ENCODE data around the gene KCNJ15. TPM values are rescaled to one million over a fixed set of nuclear protein-coding genes. Genes with fewer than 3 reads are reported as not detected.

Gene KCNJ15
- total RNA-seq, 2 donors from 2014 or later: not detected

DNA sequence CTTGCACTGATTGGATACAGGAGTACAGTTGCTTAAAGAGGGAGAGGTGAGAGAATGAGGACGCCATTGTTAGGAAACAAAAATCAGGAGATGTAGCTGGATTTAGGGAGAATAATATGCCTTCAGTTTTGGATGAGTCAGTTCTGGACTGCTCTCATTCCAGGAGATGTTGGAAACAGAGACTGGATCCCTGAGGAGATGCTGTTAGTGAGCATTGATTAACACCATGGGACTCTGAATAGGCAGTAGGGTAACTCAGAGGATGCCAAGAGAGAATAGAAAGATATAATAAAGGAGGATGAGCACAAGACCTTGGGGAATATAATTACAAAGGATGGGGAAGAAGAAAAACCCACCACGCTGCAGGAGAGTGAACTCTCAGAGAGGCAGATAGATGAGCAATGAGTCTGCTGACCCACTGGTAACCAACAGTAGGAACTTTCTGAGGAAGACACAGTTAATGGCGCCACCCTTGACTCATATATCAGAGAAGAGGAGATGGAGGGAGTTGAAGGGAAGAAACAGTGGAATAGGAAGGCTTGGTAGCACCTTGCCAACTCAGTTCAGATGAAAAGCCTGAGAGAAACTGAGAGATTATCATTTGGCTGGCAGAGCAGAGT is 10.5 kb downstream of the KCNJ15 start:
- no peaks in the 10 kb centered on the region for H3K9me3 ChIP-seq (ENCODE audit: control insufficient read depth, low read length)
- Mint-ChIP-seq H3K9me3 (no peaks in the 10 kb centered on the region), H3K27me3 (ENCODE audit: insufficient read depth) (peaks cover 2% of the 10 kb centered on the region), H3K36me3 (ENCODE audit: low read depth) (no peaks in the 10 kb centered on the region), H3K4me1 (peaks cover 15% of the 10 kb centered on the region), H3K27ac (no peak overlapping the region), H3K4me3 (no peak overlapping the region)
- peaks cover 6% of the 10 kb centered on the region for H3K4me1 ChIP-seq (ENCODE audit: control insufficient read depth, insufficient read depth, low read length)
- 91 to 94% methylated on average over 3 of the region's 3 CpGs for WGBS, 2 experiments (ENCODE audit: insufficient coverage in 1 of 2, insufficient read length in 1 of 2)
- H3K27me3 ChIP-seq (ENCODE audit: control insufficient read depth, insufficient read depth, low read length, poor library complexity, severe bottlenecking): no peaks in the 10 kb centered on the region
- TF ChIP-seq CTCF (conservative IDR thresholded peaks at IDR 0.05): no peak
- no peak overlapping the region for H3K4me3 ChIP-seq (ENCODE audit: low read length)
- no peaks in the 10 kb centered on the region for H3K36me3 ChIP-seq (ENCODE audit: control insufficient read depth, insufficient read depth, low read length)
- no peak overlapping the region for H3K9ac ChIP-seq (ENCODE audit: extremely low read depth, low read length, poor library complexity, severe bottlenecking)
- DNase-seq: no peak
- no peak overlapping the region for H3K27ac ChIP-seq (ENCODE audit: low read depth, low read length)

DNA sequence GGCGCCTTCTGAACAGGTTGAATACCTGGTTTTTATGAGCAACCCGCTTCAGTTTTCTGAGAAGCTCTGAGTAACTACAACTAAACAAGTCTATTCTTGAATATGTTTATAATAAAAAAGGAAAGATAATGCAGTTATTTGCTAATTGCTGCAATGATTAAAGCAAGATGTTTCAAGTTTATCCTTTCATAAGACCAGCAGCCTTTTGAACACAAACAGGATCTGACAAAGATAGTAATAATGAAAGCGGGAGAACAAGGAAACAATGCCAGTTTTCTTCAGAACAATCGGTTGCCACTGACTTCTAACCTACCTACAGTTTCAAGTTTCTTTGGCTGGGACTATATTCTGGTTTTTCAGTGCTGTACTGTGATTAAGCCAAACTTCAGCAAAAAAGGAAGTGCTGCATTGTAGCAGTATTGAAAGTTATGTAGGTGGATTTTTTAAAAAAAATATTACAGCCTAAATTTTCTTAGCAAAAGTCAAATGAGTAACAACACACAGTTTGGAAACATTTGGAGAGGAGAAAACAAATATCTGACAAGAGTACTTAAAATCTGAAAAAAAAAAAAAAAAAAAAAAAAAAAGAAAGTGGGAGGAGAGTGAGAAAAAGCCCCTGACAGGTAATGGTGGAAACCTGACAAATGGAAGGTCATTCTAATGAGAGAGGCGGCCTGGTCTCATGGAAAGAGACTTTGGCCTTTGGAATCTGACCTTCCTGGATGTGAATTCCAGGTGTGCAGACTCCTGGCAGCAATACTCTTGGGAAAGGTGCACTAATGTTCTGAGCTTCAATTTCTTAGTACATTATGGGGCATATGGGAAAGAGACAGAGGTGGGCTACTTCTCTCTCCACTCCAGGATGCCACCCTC is 11.4 kb downstream of the KCNJ15 start:
- H3K4me1 Mint-ChIP-seq: peaks cover 15% of the 10 kb centered on the region
- Histone ChIP-seq H3K27ac (ENCODE audit: low read depth, low read length) (no peak overlapping the region), H3K27me3 (ENCODE audit: control insufficient read depth, insufficient read depth, low read length, poor library complexity, severe bottlenecking) (no peaks in the 10 kb centered on the region), H3K9me3 (ENCODE audit: control insufficient read depth, low read length) (no peaks in the 10 kb centered on the region), H3K9ac (ENCODE audit: extremely low read depth, low read length, poor library complexity, severe bottlenecking) (no peak overlapping the region), H3K4me3 (ENCODE audit: low read length) (no peak overlapping the region), H3K36me3 (ENCODE audit: control insufficient read depth, insufficient read depth, low read length) (no peaks in the 10 kb centered on the region), H3K4me1 (ENCODE audit: control insufficient read depth, insufficient read depth, low read length) (peaks cover 6% of the 10 kb centered on the region)
- H3K27me3 Mint-ChIP-seq (ENCODE audit: insufficient read depth): peaks cover 2% of the 10 kb centered on the region
- DNase-seq: no peak
- H3K9me3 Mint-ChIP-seq: no peaks in the 10 kb centered on the region
- WGBS, 2 experiments (ENCODE audit: insufficient coverage in 1 of 2, insufficient read length in 1 of 2): 90 to 100% methylated on average over 1 to 5 of the region's 5 CpGs
- H3K36me3 Mint-ChIP-seq (ENCODE audit: low read depth): no peaks in the 10 kb centered on the region
- no peak overlapping the region for H3K4me3 Mint-ChIP-seq
- H3K27ac Mint-ChIP-seq: no peak overlapping the region
- no peak for TF ChIP-seq CTCF (conservative IDR thresholded peaks at IDR 0.05)

GRCh38 chr21:38268864-38269575 is 12.2 kb downstream of the KCNJ15 start:
- no peaks in the 10 kb centered on the region for H3K27me3 ChIP-seq (ENCODE audit: control insufficient read depth, insufficient read depth, low read length, poor library complexity, severe bottlenecking)
- H3K27ac ChIP-seq (ENCODE audit: low read depth, low read length): no peak overlapping the region
- TF ChIP-seq CTCF (conservative IDR thresholded peaks at IDR 0.05): no peak
- peaks cover 2% of the 10 kb centered on the region for H3K27me3 Mint-ChIP-seq (ENCODE audit: insufficient read depth)
- peaks cover 6% of the 10 kb centered on the region for H3K4me1 ChIP-seq (ENCODE audit: control insufficient read depth, insufficient read depth, low read length)
- 84 to 88% methylated on average over 4 to 5 of the region's 5 CpGs for WGBS, 2 experiments (ENCODE audit: insufficient coverage in 1 of 2, insufficient read length in 1 of 2)
- no peak overlapping the region for H3K4me3 Mint-ChIP-seq
- no peak overlapping the region for H3K9ac ChIP-seq (ENCODE audit: extremely low read depth, low read length, poor library complexity, severe bottlenecking)
- DNase-seq: no peak
- H3K4me1 Mint-ChIP-seq: peaks cover 15% of the 10 kb centered on the region
- H3K27ac Mint-ChIP-seq: no peak overlapping the region
- H3K36me3 Mint-ChIP-seq (ENCODE audit: low read depth): no peaks in the 10 kb centered on the region
- no peak overlapping the region for H3K4me3 ChIP-seq (ENCODE audit: low read length)
- H3K9me3 ChIP-seq (ENCODE audit: control insufficient read depth, low read length): no peaks in the 10 kb centered on the region
- no peaks in the 10 kb centered on the region for H3K36me3 ChIP-seq (ENCODE audit: control insufficient read depth, insufficient read depth, low read length)
- H3K9me3 Mint-ChIP-seq: no peaks in the 10 kb centered on the region

Measured in endodermal cell (in vitro differentiated cells).